Stimulated activated CD4-positive, alpha-beta T cell treated with anti-CD3 and anti-CD28 coated beads, TNF-alpha, amount 100 ng/mL, for 48 hours (primary cell): ENCODE results near the gene SLC7A6OS.
A peak's percentile ranks its signal among the peaks of the same experiment; 100 is the strongest.

Source experiments
- DNase-seq, 3 donors: peaks; one replicate each; pipeline ENCODE4 v3.0.0-alpha.2; 2020; ENCODE audit warnings: low read depth in 3 of 3

Gene SLC7A6OS

GRCh38 chr16:68344252-68344651 lies 33.5 kb upstream of the SLC7A6OS start:
- DNase-seq, result no peak

- DNase-seq, result no peak
Measured at GRCh38 chr16:68343137-68343536, 32.4 kb upstream of the SLC7A6OS start.

DNA sequence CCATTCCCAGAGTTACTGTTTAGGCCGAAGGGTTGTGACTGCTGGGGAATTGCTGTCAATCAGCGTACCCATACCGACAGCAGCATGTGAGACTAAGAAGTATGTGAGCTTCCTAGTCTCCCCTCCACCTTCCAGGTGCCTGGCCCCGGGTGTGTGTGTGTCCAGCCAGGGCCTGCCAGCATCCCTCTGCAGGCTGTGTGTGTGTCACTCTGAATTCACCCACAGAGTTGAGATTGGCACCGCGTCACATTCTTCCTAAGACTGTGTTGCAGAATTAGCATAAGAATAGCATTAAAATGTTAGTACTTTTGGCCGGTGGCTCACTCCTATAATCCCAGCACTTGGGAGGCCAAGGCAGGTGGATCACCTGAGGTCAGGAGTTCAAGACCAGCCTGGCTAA lies 31.9 kb upstream of the SLC7A6OS start:
- DNase-seq, result no peak

DNA sequence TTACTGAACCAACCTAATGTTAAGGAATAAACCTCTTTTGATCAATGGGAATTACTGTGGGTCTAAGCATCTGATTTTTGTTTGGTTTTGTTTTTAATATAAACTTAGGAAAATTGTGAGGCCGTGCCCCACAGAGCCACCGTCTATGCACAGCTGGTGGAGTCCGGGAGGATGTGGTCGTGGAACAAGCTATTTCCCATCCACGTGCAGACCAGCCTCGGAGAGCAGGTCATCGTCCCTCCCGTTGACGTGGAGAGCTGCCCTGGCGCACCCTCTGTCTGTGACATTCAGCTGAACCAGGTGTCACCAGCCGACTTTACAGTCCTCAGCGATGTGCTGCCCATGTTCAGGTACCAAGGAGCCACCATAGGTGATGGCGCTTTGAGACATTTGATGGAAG lies 28.5 kb upstream of the SLC7A6OS start:
- DNase-seq, result no peak

DNA sequence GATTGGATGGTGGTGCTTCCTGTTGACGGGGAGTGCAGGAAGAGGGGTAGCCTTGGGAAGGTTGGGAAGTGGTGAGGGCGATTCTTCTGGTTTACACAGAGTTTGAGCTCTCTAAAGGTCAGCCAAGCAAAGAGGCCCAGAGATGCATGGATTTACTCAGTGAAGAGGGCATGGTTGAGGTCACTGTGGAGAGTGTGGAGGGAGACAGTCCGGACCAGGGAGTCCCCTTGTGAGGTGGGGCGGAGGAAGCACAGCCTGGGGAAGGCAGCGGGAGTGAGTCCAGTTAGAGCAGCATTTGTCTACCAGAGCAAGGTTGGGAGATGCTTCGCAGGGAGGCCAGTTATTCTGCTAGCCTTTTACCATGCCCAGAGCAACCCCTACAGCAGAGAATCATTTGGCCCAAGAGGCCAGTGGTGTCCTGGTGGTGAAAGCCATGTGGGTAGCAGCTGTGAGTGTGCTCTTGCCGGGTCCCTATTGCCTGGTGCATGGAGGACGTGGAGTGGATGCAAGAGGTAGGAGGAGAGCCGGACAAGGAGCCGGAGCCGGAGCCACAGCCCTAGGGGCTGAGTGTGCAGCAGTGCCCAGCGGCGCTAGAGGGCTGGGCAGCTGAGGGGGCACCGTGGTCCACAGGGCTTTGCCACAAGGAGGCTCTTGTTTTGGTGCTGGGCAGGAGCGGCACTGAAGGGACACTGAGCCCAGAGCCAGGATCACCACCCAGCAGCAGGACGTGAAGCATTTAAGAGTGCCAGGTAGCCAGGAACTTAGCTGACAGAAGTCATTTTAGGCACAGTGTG lies 27.8 kb upstream of the SLC7A6OS start:
- no peak for DNase-seq

DNA sequence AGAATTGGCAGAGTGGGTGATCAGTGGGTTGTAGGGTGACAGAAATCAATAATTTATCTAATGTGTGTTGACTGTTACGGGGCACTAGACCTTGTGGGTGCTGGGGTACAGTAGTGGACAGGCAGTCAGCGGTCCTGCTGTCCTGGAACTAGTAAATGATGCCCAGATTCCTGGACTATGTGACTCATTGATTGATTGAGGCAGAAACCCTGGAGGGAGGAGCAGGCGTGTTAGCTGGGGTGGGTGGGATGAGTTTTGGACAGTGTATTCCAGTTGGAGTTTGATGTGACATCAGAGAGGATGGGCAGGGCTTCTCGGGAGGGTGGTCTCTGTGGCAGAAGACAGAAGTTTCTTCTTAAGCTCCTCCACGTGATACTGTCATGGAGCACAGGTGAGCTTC lies 24.4 kb upstream of the SLC7A6OS start:
- no peak for DNase-seq

DNA sequence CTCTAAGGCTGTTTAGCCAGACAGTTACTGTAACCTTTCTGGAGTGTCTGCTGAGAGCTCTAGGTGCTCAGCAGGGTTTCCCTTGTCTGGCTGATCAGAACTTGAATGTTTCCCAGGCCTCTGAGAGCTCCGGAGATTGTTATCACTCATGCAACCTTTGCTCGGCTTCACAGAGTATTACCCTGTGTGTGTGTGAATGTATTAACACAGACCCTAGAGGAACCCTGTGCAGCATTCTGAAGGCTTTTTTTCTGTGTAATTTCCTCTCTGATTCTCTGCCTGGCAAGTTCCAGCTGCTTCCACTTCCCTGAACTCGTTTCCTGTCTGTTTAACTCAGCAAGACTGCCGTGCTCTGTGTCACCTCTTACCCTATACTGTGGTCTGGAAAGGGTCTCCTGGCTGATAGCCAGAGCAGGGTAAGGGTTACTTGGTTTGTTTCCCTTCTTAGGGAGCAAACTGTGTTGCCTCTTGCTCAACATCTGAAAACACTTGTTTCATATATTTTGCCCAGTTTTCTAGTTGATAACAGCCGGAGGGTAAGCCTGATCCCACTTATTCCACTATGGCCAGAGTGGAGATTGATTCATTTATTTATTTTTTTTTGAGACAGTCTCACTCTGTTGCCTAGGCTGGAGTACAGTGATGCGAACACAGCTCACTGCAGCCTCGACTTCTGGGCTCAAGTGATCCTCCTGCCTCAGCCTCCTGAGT lies 21.8 kb upstream of the SLC7A6OS start:
- no peak for DNase-seq

- no peak for DNase-seq
Measured at GRCh38 chr16:68331879-68332410, 21.2 kb upstream of the SLC7A6OS start.

GRCh38 chr16:68328860-68329390 lies 18.2 kb upstream of the SLC7A6OS start:
- no peak for DNase-seq

- peak; percentile 61 to 72 (median 66) for DNase-seq
Measured at GRCh38 chr16:68328151-68328859, 17.6 kb upstream of the SLC7A6OS start.

DNA sequence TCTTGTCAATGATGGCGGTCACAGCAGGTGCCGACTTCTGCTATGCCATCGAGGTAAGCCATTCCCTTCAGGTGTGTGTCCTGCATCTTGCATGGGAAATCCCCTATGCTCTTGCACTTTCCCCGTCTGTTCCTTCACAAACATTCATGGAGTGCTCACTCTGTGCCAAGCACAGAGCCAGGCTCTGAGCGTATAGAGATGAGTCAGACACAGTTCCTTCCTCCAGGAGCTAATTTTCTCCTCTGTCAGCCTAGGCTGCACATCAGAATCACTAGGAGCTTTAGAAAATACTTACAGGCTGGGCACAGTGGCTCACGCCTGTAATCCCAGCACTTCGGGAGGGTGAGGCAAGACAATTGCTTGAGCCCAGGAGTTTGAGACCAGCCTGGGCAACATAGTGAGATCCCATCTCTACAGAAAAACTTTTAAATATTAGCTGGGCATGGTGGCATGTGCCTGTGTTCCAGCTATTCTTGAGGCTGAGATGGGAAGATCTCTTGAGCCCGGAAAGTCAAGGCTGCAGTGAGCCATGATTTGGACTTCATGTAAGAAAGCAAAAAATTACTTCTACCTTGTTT lies 14.1 kb upstream of the SLC7A6OS start:
- DNase-seq, result no peak

GRCh38 chr16:68324336-68324735 lies 13.6 kb upstream of the SLC7A6OS start:
- DNase-seq, result no peak

GRCh38 chr16:68319185-68319908 lies 8.6 kb upstream of the SLC7A6OS start:
- DNase-seq, result peak; percentile 19 to 49 (median 37)

DNA sequence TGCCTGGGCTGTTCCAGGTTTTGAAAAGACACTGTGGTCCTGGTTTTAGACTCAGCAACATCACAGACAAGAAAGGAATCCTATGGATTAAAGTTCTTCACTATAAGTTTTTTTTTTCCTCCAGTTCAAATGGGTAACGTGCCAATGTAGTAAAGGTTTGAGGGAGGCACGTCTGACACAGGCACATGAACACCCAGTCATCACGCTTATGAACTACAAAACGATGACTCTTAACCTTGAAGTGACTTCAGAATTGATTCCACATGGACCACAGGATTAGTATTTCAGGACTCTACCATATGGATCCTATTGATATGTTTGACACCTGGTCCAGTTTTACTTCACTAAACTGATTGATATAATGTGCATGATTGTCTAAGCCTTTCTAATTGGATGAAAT lies 2.4 kb upstream of the SLC7A6OS start:
- no peak for DNase-seq

DNA sequence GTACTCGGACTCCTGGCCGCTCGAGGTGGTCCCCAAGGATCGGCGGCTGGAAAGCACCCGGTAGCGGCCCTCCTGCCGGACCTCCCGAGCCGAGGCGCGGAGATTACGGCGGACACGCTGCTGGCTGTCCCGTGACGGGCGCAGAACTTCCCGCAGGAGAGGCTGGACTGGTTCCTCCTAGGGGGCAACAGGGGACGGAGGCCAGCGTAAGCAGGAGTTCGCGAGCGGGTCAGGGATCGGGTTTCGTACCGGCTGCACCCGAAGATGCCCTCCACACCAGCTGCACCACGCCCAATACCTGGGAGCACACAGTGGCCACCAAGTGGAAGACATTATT lies 341 bp downstream of the SLC7A6OS start:
- no peak for DNase-seq

- DNase-seq, result no peak
Measured at GRCh38 chr16:68309799-68310198, 947 bp downstream of the SLC7A6OS start.

DNA sequence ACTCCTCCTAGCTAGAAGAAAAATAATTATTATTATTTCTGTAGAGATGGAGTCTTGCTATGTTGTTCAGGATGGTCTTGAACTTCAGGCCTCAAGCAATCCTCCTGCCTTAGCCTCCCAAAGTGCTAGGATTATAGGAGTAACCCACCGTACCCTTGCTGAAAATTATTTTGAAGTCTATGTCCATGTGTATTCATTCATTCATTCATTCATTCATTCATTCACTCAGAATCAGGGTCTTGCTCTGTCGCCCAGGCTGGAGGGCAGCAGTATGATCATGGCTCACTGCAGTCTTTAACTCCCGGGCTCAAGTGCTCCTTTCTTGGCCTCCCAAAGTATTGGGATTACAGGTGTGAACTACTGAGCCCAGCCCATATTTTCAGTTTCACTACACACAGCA lies 4.1 kb downstream of the SLC7A6OS start:
- DNase-seq, result no peak

DNA sequence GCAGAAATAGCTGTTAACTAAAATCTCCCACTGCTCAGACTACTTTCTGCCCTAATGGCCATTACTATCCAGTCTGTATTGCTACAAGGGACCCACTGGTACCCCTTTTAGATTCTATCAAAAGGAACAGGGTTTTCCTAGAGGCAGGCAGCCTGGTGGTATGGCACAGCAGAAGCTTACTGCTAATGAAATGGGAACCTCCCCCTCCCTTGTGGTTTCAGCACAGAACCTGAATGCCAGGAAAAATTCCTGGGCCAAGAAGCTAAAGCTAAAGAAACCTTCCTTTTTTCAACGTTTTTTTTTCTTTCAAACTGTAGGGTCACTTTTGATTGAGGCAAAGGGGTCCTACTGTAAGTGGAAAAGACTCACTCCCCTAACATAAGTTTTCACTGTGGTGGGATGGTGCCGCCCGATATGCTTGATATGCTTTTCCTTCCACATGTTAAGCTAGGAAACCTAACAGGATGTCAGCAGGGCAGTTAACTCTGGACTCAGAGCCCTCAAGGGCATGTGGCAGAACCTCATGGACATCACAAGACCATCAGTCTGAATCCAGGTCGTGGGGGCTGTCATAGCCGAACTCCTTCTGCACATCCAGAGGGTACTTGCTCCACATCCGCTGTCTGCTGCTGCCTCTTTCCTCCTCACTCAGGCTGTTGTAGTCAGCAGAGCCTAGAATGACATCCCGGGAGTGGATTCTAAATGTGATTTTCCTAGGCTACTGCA lies 9.8 kb downstream of the SLC7A6OS start:
- DNase-seq, result no peak

DNA sequence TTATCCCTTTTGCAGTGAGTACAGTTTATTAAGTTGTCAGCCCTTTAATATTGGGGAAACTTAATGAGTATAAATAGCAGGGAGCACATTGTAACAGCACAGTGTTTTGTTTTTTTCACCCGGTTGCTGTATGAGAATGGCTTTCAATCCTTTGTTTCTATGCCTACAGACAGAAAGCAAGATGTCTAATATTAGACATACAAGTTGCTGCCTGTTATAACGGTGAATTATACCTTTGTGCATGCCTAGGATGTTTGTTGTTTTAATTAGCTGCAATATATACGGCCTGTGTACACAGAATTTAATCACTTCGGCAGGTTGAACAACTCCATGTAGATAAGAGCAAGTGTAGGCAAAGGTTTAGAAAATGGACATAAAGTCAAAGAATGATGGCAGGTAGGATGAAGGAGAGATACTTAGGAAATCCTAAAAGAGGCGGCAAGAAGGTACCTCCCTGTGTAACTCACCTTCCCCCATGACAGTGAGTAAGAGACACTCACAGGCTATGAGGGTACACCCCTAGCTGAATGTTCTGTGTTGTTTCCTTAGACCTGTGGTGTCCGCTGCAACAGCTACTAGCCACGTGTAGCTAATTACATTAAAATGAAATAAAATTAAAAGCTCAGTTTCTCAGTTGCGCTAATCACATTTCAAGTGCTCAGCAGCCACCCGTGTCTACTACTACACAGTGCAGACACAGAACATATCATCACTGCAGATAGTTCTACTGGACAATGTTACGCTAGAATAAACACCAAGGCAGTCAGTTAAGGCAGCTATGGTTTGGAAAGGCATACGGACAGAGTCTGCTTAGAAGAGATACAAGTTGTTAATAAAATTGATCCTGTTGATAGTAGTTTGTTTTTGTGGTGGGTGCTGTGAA lies 10.9 kb downstream of the SLC7A6OS start:
- no peak for DNase-seq
